ENCODE measurements around the gene PEPD. TPM values are rescaled to one million over a fixed set of nuclear protein-coding genes. Genes with fewer than 3 reads are reported as not detected.

PEPD gene
- total RNA-seq, 8 experiments from 2014 or later = 15.1 to 113 (median 40.7) TPM

- Histone ChIP-seq H3K4me3 (no peak overlapping the region), H3K27ac (no peak overlapping the region), H3K4me1 (replicated peaks in 1 of 2) (peaks cover 0 to 3% of the 10 kb centered on the region in 2 donors)
- in situ Hi-C loops (cut with MboI; ENCODE audit: low pct_unique_long_range_greater_than_20kb in 2 of 9, low sequenced_read_pairs in 9 of 9, unreplicated experiment in 9 of 9) = loop anchor here in 7 of 9 experiments (10.0 to 25.0 kb wide), 3 partner anchors 159 to 169 kb away; partner anchors contain the start of gene SLC7A10 (in 3 of the 7)
- 75 to 87% (median 79%) methylated on average over 1 to 5 of the region's 6 CpGs; no CpG with 5 or more reads in 6 of the 10 experiments for WGBS, 10 experiments
- no peak for ATAC-seq (replicated peaks in 6 of 8)
These were observed 117.7 kb downstream of the PEPD start for GRCh38 chr19:33403973-33404304.

- Histone ChIP-seq H3K27ac (no peak overlapping the region), H3K4me1 (replicated peaks in 1 of 2) (peaks cover 0 to 3% of the 10 kb centered on the region in 2 donors), H3K4me3 (no peak overlapping the region)
- in situ Hi-C loops (cut with MboI; ENCODE audit: low pct_unique_long_range_greater_than_20kb in 2 of 9, low sequenced_read_pairs in 9 of 9, unreplicated experiment in 9 of 9) = loop anchor here in 7 of 9 experiments (10.0 to 25.0 kb wide), 3 partner anchors 159 to 169 kb away; partner anchors contain the start of gene SLC7A10 (in 3 of the 7)
- no peak for ATAC-seq (replicated peaks in 6 of 8)
- WGBS, 10 experiments = 60 to 100% (median 83%) methylated on average over 1 to 8 of the region's 18 CpGs; no CpG with 5 or more reads in 5 of the 10 experiments
These were observed 118.2 kb downstream of the PEPD start for GRCh38 chr19:33403221-33403972.

- Histone ChIP-seq H3K27ac (no peak overlapping the region), H3K4me3 (no peak overlapping the region), H3K4me1 (replicated peaks in 1 of 2) (peaks cover 0 to 3% of the 10 kb centered on the region in 2 donors)
- peak in 5 of 8 experiments; percentile 9 to 45 (median 13) for ATAC-seq (replicated peaks in 6 of 8)
- 89 to 100% (median 93%) methylated on average over 2 to 7 of the region's 18 CpGs; no CpG with 5 or more reads in 6 of the 10 experiments for WGBS, 10 experiments
- in situ Hi-C loops (cut with MboI; ENCODE audit: low pct_unique_long_range_greater_than_20kb in 2 of 9, low sequenced_read_pairs in 9 of 9, unreplicated experiment in 9 of 9) = loop anchor here in 7 of 9 experiments (10.0 to 25.0 kb wide), 3 partner anchors 158 to 168 kb away; partner anchors contain the start of gene SLC7A10 (in 3 of the 7)
These were observed 119.0 kb downstream of the PEPD start for GRCh38 chr19:33402421-33403220.

- in situ Hi-C loops (cut with MboI; ENCODE audit: low pct_unique_long_range_greater_than_20kb in 2 of 9, low sequenced_read_pairs in 9 of 9, unreplicated experiment in 9 of 9) = loop anchor here in 7 of 9 experiments (10.0 to 25.0 kb wide), 3 partner anchors 157 to 167 kb away; partner anchors contain the start of gene SLC7A10 (in 3 of the 7)
These were observed 119.7 kb downstream of the PEPD start for GRCh38 chr19:33401683-33402420.

GRCh38 chr19:33400856-33401682 lies 120.5 kb downstream of the PEPD start:
- no peak overlapping the region for H3K4me3 ChIP-seq
- no peak for ATAC-seq (replicated peaks in 6 of 8)
- peaks cover 1 to 10% of the 10 kb centered on the region in 2 donors for H3K4me1 ChIP-seq (replicated peaks in 1 of 2)
- H3K27ac ChIP-seq = no peak overlapping the region
- 78 to 80% methylated on average over 1 to 4 of the region's 24 CpGs; no CpG with 5 or more reads in 8 of the 10 experiments for WGBS, 10 experiments
- in situ Hi-C loops (cut with MboI; ENCODE audit: low pct_unique_long_range_greater_than_20kb in 2 of 9, low sequenced_read_pairs in 9 of 9, unreplicated experiment in 9 of 9) = loop anchor here in 7 of 9 experiments (10.0 to 25.0 kb wide), 3 partner anchors 156 to 166 kb away; partner anchors contain the start of gene SLC7A10 (in 3 of the 7)

More at GRCh38 chr19:33401683-33402420, 119.7 kb downstream of the PEPD start:
- H3K4me1 ChIP-seq (replicated peaks in 1 of 2) = peaks cover 0 to 9% of the 10 kb centered on the region in 2 donors
- no peak for ATAC-seq (replicated peaks in 6 of 8)
- H3K27ac ChIP-seq = no peak overlapping the region
- WGBS, 10 experiments = 86 to 100% (median 92%) methylated on average over 1 to 10 of the region's 30 CpGs; no CpG with 5 or more reads in 6 of the 10 experiments
- H3K4me3 ChIP-seq = no peak overlapping the region

- Histone ChIP-seq H3K4me3 (no peak overlapping the region), H3K27ac (no peak overlapping the region), H3K4me1 (replicated peaks in 1 of 2) (peaks cover 11 to 20% of the 10 kb centered on the region in 2 donors)
- no peak for ATAC-seq (replicated peaks in 6 of 8)
- in situ Hi-C loops (cut with MboI; ENCODE audit: low pct_unique_long_range_greater_than_20kb in 2 of 9, low sequenced_read_pairs in 9 of 9, unreplicated experiment in 9 of 9) = loop anchor here in 7 of 9 experiments (10.0 to 25.0 kb wide), 3 partner anchors 155 to 165 kb away; partner anchors contain the start of gene SLC7A10 (in 3 of the 7)
- WGBS, 10 experiments = 76 to 100% (median 87%) methylated on average over 1 to 4 of the region's 22 CpGs; no CpG with 5 or more reads in 4 of the 10 experiments
These were observed 121.6 kb downstream of the PEPD start for GRCh38 chr19:33399745-33400681.

- Histone ChIP-seq H3K27ac (no peak overlapping the region), H3K4me1 (replicated peaks in 1 of 2) (peaks cover 11 to 22% of the 10 kb centered on the region in 2 donors), H3K4me3 (no peak overlapping the region)
- in situ Hi-C loops (cut with MboI; ENCODE audit: low pct_unique_long_range_greater_than_20kb in 2 of 9, low sequenced_read_pairs in 9 of 9, unreplicated experiment in 9 of 9) = no loop called here
- no peak for ATAC-seq (replicated peaks in 6 of 8)
- WGBS, 10 experiments = 70 to 100% (median 92%) methylated on average over 1 to 19 of the region's 28 CpGs; no CpG with 5 or more reads in 1 of the 10 experiments
These were observed 122.4 kb downstream of the PEPD start for GRCh38 chr19:33399081-33399744.

- WGBS, 10 experiments = 0 to 85% (median 77%) methylated on average over 1 to 12 of the region's 19 CpGs; no CpG with 5 or more reads in 2 of the 10 experiments
- in situ Hi-C loops (cut with MboI; ENCODE audit: low pct_unique_long_range_greater_than_20kb in 2 of 9, low sequenced_read_pairs in 9 of 9, unreplicated experiment in 9 of 9) = no loop called here
- ATAC-seq (replicated peaks in 6 of 8) = no peak
- H3K4me1 ChIP-seq (replicated peaks in 1 of 2) = peaks cover 18 to 29% of the 10 kb centered on the region in 2 donors
- H3K27ac ChIP-seq = no peak overlapping the region
- no peak overlapping the region for H3K4me3 ChIP-seq
These were observed 123.1 kb downstream of the PEPD start for GRCh38 chr19:33398361-33399060.

- H3K4me1 ChIP-seq (replicated peaks in 1 of 2) = peaks cover 21 to 37% of the 10 kb centered on the region in 2 donors
- peak in 5 of 8 experiments; percentile 9 to 29 (median 13) for ATAC-seq (replicated peaks in 6 of 8)
- H3K27ac ChIP-seq = no peak overlapping the region
- in situ Hi-C loops (cut with MboI; ENCODE audit: low pct_unique_long_range_greater_than_20kb in 2 of 9, low sequenced_read_pairs in 9 of 9, unreplicated experiment in 9 of 9) = no loop called here
- 43 to 90% (median 50%) methylated on average over 1 to 2 of the region's 15 CpGs; no CpG with 5 or more reads in 7 of the 10 experiments for WGBS, 10 experiments
- H3K4me3 ChIP-seq = no peak overlapping the region
These were observed 123.8 kb downstream of the PEPD start for GRCh38 chr19:33397536-33398360.

All from motor neuron (in vitro differentiated cells).